ENCODE data around the gene NR2F1-AS1. TPM values are rescaled to one million over a fixed set of nuclear protein-coding genes. Genes with fewer than 3 reads are reported as not detected.
A peak's percentile ranks its signal among the peaks of the same experiment; 100 is the strongest.

The NR2F1-AS1 gene
- total RNA-seq, 1 donor from 2014 or later = 53.1 TPM

GRCh38 chr5:93611273-93611975 is 30.4 kb upstream of the NR2F1-AS1 start:
- Mint-ChIP-seq H3K9me3 (no peaks in the 10 kb centered on the region), H3K27ac (ENCODE audit: unreplicated experiment) (peak overlapping the region; percentile 85), H3K4me3 (peak overlapping the region; percentile 87), H3K27me3 (ENCODE audit: low read depth) (peaks cover 77% of the 10 kb centered on the region), H3K36me3 (ENCODE audit: low read depth) (no peaks in the 10 kb centered on the region), H3K4me1 (peaks cover 92% of the 10 kb centered on the region)
- TF ChIP-seq CTCF (conservative IDR thresholded peaks at IDR 0.05) = no peak
- DNase-seq (ENCODE audit: low read depth, low spot score) = no peak

DNA sequence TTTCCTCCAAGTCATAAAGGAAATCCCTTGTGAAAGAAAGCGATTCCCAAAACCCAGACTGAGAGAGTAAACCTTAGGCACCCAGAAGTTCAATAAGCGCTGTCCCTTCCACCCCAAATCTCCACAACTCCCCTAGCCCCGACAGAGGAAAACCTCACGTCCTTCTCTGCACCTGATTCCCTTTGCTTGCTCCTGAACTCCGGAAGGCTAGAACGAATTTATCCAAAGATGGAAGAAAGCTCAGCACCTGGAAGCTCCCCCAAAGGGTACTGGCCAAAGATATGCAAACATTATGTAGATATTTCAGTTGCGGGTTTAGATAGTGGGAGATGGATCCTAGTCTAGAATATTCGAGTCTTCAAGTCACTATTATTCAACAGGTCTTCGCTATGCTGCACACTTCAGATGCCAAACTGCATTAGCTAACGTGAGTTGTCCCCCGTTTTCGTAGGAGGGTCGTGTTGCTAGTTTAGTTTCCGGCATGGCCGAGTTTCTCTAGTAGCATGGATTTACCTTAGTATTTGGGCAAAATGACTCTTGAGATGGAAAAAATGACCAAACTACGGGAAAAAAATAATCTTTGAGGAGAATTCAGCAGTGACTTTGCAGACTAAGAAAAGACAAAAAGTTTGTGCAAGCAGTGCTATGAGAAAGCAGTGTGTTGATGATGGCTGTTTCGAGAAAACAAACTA is 29.7 kb upstream of the NR2F1-AS1 start:
- TF ChIP-seq CTCF (conservative IDR thresholded peaks at IDR 0.05) = no peak
- DNase-seq (ENCODE audit: low read depth, low spot score) = no peak
- Mint-ChIP-seq H3K27me3 (ENCODE audit: low read depth) (peaks cover 78% of the 10 kb centered on the region), H3K4me1 (peaks cover 92% of the 10 kb centered on the region), H3K27ac (ENCODE audit: unreplicated experiment) (no peak overlapping the region), H3K4me3 (peak overlapping the region; percentile 87), H3K9me3 (no peaks in the 10 kb centered on the region), H3K36me3 (ENCODE audit: low read depth) (no peaks in the 10 kb centered on the region)

DNA sequence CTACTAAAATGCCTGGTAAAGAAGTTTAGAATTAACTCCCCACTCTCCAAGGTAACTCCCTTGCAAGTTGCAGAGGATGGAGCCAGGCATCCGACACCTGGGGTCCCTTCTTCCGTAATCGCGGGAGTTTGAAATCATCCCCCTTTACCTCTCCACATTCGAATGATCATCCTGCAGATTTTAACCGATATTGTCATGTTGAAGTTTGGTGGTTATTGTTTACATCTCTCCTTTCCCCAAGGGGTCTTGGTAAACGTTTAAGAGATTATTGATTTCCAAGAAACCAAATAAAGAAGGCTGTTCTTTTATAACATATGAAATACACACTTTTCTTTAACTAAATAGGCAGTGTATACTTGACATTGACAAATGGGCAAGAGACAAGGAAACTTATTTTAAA is 28.7 kb upstream of the NR2F1-AS1 start:
- peaks cover 82% of the 10 kb centered on the region for H3K27me3 Mint-ChIP-seq (ENCODE audit: low read depth)
- H3K36me3 Mint-ChIP-seq (ENCODE audit: low read depth) = no peaks in the 10 kb centered on the region
- H3K27ac Mint-ChIP-seq (ENCODE audit: unreplicated experiment) = no peak overlapping the region
- peak overlapping the region; percentile 87 for H3K4me3 Mint-ChIP-seq
- no peaks in the 10 kb centered on the region for H3K9me3 Mint-ChIP-seq
- TF ChIP-seq CTCF (conservative IDR thresholded peaks at IDR 0.05) = no peak
- DNase-seq (ENCODE audit: low read depth, low spot score) = no peak
- H3K4me1 Mint-ChIP-seq = peaks cover 95% of the 10 kb centered on the region

DNA sequence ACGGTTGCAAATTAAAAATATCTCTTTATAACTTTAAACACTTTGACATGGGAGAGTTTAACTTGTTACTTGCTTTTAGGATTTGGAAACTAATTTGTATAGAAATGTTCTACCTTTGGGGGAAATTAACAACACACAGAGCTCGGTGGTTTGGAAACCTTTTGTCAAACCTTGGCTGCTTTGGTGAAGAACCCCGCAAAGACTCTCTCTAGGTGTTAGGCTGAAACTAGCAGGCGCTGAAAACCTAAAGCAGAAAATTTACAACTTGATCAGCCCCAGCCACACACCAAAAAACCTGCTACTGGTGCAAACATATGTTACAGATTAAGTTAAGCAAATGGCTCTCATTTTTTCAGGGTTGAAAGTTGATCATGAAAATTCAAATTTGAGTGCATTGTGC is 27.8 kb upstream of the NR2F1-AS1 start:
- Mint-ChIP-seq H3K36me3 (ENCODE audit: low read depth) (no peaks in the 10 kb centered on the region), H3K27ac (ENCODE audit: unreplicated experiment) (no peak overlapping the region), H3K27me3 (ENCODE audit: low read depth) (peaks cover 79% of the 10 kb centered on the region), H3K4me3 (peak overlapping the region; percentile 87), H3K9me3 (no peaks in the 10 kb centered on the region), H3K4me1 (peaks cover 88% of the 10 kb centered on the region)
- no peak for DNase-seq (ENCODE audit: low read depth, low spot score)
- TF ChIP-seq CTCF (conservative IDR thresholded peaks at IDR 0.05) = no peak

DNA sequence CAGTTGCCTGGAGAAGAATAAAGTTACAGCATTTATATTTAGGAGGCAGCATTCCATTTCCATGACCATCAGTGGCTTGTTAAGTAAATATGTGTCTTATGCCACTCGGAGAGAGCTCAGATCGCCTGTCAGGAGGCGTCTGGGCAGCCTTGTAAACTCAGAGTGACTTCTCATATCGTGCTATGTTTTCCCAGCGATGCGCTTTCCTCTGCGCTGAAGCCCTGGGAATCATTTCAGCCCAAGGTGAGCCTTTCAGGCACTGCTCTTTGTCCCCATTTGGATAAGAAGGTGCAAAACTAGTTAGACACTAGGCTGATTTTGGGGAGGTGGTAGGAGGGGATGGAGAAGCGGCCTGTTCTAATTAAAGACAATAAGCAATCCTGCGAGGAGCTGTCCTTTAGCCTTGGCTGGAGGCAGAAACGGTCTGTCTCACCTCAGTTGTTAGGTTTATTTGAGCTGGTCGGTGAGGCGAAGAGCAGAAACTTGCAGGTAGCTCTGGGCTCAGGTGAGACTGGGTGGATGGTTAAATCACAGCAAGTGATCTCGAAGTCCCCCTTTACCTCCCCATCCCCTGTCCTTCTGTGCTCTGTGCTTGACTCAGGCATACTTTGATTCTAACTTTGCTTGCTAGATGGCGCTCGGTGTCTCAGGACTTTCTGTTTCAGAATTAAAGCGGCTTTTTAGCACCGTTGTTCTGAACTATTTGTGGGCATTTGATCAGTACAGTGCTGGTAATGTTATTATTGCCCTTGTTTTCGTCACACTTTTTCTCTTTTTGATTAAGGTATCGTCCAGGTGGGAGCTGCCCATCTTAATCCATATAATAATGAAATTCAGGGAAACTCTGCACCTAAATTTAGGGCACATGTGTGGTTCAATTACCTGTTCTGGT is 26.6 kb upstream of the NR2F1-AS1 start:
- peaks cover 88% of the 10 kb centered on the region for H3K4me1 Mint-ChIP-seq
- H3K4me3 Mint-ChIP-seq = peak overlapping the region; percentile 90
- peak overlapping the region; percentile 81 for H3K27ac Mint-ChIP-seq (ENCODE audit: unreplicated experiment)
- H3K27me3 Mint-ChIP-seq (ENCODE audit: low read depth) = peaks cover 80% of the 10 kb centered on the region
- H3K36me3 Mint-ChIP-seq (ENCODE audit: low read depth) = no peaks in the 10 kb centered on the region
- TF ChIP-seq CTCF (conservative IDR thresholded peaks at IDR 0.05) = peak; percentile 63
- no peaks in the 10 kb centered on the region for H3K9me3 Mint-ChIP-seq
- DNase-seq (ENCODE audit: low read depth, low spot score) = no peak

Measured in neural crest cell (in vitro differentiated cells).